Gastrocnemius medialis (tissue), 4 donors: Measurements from ENCODE around the gene CFC1. TPM values are rescaled to one million over a fixed set of nuclear protein-coding genes. Genes with fewer than 3 reads are reported as not detected.
"Not testable (repeated sequence)": the region's sequence is repeated elsewhere in the genome, so short reads cannot be mapped to it uniquely, and the experiment has no call there.

ENCODE experiments used
- ATAC-seq, 2 donors: fragments of 150-250 bp; one replicate each; pipeline ENCODE4 v1.9.1; 2016
- DNase-seq, 2 donors: peaks; one replicate each; pipeline ENCODE4 v3.0.0-alpha.2; 2019
- H3K27ac ChIP-seq, 4 donors: fragments of 200-600 bp; sonication (generic); 1 replicate in 1 of 4; 2 replicates in 3 of 4; pipeline ENCODE4 v1.5.1; 2016 to 2018; ENCODE audit warnings: mild to moderate bottlenecking in 2 of 4, moderate library complexity in 1 of 4
- H3K27me3 ChIP-seq, 3 donors: fragments of 200-600 bp; sonication (generic) in 2 of 3; 1 replicate in 1 of 3; 2 replicates in 2 of 3; pipeline versions ENCODE4 v1.5.1 to v1.6.0; 2016 to 2019; ENCODE audit warnings: mild to moderate bottlenecking in 1 of 3, moderate library complexity in 1 of 3
- H3K36me3 ChIP-seq, 2 donors: fragments of 200-600 bp; sonication (generic) in 1 of 2; one replicate each; pipeline ENCODE4 v1.5.1; 2017 to 2018
- H3K4me1 ChIP-seq, 2 donors: fragments of 200-600 bp; sonication (generic) in 1 of 2; one replicate each; pipeline ENCODE4 v1.5.1; 2016 to 2017; ENCODE audit warnings: mild to moderate bottlenecking in 2 of 2
- H3K4me3 ChIP-seq, 4 donors: fragments of 200-600 bp; sonication (generic) in 3 of 4; 1 replicate in 1 of 4; 2 replicates in 3 of 4; pipeline ENCODE4 v1.5.1; 2016 to 2019; ENCODE audit warnings: mild to moderate bottlenecking in 2 of 4
- H3K9me3 ChIP-seq, 3 donors: fragments of 200-600 bp; sonication (generic) in 2 of 3; 1 replicate in 1 of 3; 2 replicates in 2 of 3; pipeline ENCODE4 v1.5.1; 2016 to 2019
- in situ Hi-C, 4 donors: fragments of 200-750 bp; cut with MboI; loops; one replicate each; pipeline versions ENCODE4 v1.15.0 to v1.8.0; 2017; ENCODE audit warnings: low sequenced_read_pairs in 4 of 4
- intact Hi-C: fragments of 100-400 bp; cut with DNase I; formaldehyde crosslinking; loops from one replicate; pipeline ENCODE4 v1.15.1; 2023; ENCODE audit warnings: low total_unique reads
- total RNA-seq, 4 donors: library from RNA; depleted of rRNA; stranded (reverse); fragments of >200 nt; gene quantifications; one replicate each; pipeline versions ENCODE4 v1.1.0 to v1.2.3, GENCODE V29; 2016

Gene CFC1
- total RNA-seq, result not detected

DNA sequence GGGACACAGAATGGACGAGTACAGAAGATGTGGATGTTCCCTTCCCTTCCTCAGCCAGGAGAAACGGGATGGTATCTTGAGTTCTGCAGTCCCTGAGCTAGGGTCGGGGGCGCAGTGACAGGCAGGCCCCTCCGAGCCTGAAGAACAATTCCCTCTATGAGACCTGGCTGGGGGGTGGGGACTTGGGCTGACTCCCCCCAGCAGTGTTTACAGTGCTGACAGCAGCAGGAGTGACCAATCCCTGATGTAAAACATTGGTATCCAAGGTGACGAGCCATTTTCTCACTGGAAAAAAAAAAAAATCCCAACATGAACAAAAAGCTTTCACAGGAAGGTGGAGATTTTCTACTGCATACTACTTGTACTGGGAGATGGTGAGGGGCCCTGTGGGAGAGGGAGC, at the start of gene CFC1:
Gene CFC1, minus strand, starts transcription at position 183 of the 400 bp plus-strand sequence. CDS start 288 bp downstream, outside the sequence.
- in situ Hi-C loops, H3K4me3 ChIP-seq, H3K9me3 ChIP-seq, intact Hi-C loops, H3K27me3 ChIP-seq, H3K27ac ChIP-seq, H3K36me3 ChIP-seq, ATAC-seq, DNase-seq, H3K4me1 ChIP-seq: not testable (repeated sequence)

DNA sequence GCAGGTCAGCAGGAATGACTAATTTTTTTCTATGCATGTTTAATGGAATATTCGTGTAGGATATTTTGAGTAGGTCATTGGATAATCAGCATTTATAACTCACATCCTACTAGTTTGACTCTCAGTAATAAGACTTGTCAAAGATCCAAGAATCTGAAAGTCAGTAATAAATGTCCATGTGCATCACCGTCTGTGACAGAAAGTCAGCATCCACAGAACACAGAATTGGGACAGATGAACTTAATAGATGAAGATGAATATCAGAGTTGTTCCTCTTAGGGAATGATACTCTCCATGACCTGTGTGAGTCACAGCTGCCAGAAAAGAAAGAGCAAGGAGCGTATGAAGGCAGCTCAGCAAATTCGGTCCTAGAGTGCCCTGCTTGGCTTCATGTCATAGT, 42.3 kb upstream of the CFC1 start:
- H3K4me1 ChIP-seq, H3K4me3 ChIP-seq, H3K27ac ChIP-seq, H3K36me3 ChIP-seq, H3K27me3 ChIP-seq, ATAC-seq, DNase-seq, intact Hi-C loops, in situ Hi-C loops, H3K9me3 ChIP-seq: not testable (repeated sequence)

GRCh38 chr2:130638973-130639372, 39.6 kb upstream of the CFC1 start:
- H3K4me1 ChIP-seq, in situ Hi-C loops, DNase-seq, intact Hi-C loops, H3K9me3 ChIP-seq, H3K36me3 ChIP-seq, ATAC-seq, H3K27me3 ChIP-seq, H3K27ac ChIP-seq, H3K4me3 ChIP-seq: not testable (repeated sequence)

DNA sequence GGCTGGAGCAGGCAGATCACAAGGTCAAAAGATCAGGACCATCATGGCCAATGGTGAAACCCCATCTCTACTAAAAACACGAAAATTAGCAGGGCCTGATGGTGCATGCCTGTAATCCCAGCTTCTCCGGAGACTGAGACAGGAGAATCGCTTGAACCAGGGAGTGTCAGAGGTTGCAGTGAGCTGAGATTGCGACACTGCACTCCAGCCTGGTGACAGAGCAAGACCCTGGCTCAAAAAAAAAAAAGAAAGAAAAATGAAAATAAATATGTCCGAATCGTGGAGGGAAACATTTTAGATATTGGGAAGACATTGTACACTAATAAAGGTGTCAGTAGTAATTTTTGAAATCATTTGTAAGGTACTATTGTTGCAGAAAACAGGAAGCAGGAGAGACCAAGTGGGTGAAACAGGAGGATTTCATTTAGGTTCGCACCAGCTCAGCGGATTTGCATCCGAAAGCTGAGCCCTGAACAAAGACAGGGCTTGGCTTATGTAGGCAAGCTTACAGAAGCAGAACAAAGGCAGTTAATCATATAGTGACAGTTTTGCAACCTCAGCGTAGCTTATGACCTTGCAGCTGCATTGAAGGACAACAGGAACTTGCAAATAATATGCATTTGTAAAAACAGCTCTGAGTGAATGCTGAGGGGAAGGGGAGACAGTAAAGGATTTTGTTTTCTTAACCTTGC, 29.6 kb upstream of the CFC1 start:
- H3K4me1 ChIP-seq, H3K4me3 ChIP-seq, H3K36me3 ChIP-seq, in situ Hi-C loops, DNase-seq, ATAC-seq, intact Hi-C loops, H3K9me3 ChIP-seq, H3K27me3 ChIP-seq, H3K27ac ChIP-seq: not testable (repeated sequence)

DNA sequence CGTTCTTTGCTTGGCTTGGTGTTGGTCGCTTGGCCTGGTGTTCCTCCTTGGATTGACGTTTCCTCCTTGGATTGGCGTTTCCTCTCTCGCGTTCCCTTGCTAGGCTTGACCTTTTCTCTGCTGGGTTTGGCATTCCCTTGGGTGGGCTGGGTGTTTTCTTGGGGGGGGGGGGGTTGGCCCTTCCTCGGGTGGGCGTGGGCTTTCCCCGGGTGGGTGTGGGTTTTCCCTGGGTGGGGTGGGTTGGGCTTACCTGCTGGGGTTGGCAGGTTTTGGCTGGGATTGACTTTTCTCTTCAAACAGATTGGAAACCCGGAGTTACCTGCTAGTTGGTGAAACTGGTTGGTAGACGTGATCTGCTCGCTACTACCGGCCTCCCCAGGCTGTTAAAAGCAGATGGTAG, 11.8 kb upstream of the CFC1 start, which contains the start of gene POTEJ:
Gene POTEJ, plus strand, starts transcription at position 301 of the 400 bp plus-strand sequence. Its CDS starts 93 bp downstream, at position 394.
- intact Hi-C loops, H3K4me3 ChIP-seq, H3K36me3 ChIP-seq, DNase-seq, H3K27ac ChIP-seq, ATAC-seq, H3K9me3 ChIP-seq, in situ Hi-C loops, H3K27me3 ChIP-seq, H3K4me1 ChIP-seq: not testable (repeated sequence)

DNA sequence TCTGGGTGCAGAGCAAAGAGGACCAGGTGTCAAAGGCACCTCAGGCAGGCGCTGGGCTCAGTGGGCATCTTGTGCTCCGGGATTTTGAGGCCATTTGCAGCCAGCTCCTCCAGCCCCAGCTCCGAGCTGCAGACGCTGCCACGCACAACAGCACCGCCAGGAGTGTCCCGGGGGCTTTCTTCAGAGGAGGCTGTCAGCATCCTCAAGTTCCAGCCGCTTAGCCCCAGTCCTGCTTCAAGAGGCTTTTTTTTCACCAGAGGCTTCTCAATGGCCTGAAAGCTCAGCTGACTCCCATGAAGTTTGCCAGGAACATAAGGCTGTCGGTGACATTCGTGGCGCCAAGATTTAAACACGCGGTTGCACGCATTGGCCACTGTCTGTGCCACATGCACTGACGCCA, 11.1 kb upstream of the CFC1 start:
- ATAC-seq, H3K4me1 ChIP-seq, intact Hi-C loops, H3K36me3 ChIP-seq, H3K4me3 ChIP-seq, H3K9me3 ChIP-seq, DNase-seq, H3K27me3 ChIP-seq, H3K27ac ChIP-seq, in situ Hi-C loops: not testable (repeated sequence)

DNA sequence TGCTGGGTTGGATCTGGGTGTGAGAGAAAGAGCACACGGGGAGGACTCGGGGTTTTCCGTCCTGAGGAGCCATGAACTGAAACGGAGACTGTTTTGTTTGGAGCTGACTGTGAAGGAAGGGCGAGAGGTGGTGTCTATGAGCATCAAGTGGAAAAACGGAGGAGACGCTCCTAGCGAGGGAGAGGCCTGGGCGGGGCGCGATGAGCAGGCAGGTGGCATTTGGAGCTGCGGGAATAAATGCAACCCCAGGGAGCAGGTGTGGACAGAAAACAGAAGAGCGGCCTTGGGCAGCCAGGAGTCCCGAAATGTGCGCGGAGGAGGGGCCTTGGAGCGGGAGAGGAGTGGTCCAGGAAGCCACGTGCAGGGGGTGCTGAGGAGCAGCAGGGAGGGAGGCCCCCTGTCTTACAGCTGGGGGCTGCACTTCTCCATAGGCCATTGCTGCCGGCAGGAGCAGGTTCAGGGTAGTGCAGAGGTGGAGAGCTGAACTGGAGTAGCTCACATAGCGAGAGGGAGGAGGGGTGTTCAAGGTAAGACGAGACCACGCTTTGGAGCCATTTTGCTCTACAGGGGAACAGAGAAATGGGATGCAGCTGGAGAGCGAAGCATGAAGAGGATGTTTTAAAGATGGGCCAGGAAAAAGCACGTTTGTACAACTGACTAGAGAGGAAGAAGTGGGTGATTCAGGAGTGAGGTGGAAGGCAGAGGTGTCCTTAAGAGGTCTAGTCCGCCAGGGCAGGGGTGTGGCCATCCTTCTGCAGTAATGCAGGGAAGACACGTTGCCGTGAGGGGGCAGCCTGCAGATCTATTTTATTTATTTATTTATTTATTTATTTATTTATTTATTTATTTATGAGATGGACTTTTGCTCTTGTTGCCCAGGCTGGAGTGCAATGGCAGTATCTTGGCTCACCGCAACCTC, 9.9 kb upstream of the CFC1 start:
- H3K36me3 ChIP-seq, H3K9me3 ChIP-seq, DNase-seq, H3K4me3 ChIP-seq, intact Hi-C loops, H3K4me1 ChIP-seq, H3K27ac ChIP-seq, in situ Hi-C loops, ATAC-seq, H3K27me3 ChIP-seq: not testable (repeated sequence)

- H3K9me3 ChIP-seq, in situ Hi-C loops, H3K36me3 ChIP-seq, DNase-seq, H3K27me3 ChIP-seq, H3K27ac ChIP-seq, intact Hi-C loops, H3K4me1 ChIP-seq, ATAC-seq, H3K4me3 ChIP-seq: not testable (repeated sequence)
Observed at GRCh38 chr2:130608276-130609001, 9.1 kb upstream of the CFC1 start.

- H3K4me3 ChIP-seq, DNase-seq, H3K27me3 ChIP-seq, H3K27ac ChIP-seq, H3K36me3 ChIP-seq, ATAC-seq, H3K4me1 ChIP-seq, in situ Hi-C loops, H3K9me3 ChIP-seq, intact Hi-C loops: not testable (repeated sequence)
Observed at GRCh38 chr2:130601648-130602302, 2.4 kb upstream of the CFC1 start.

GRCh38 chr2:130599926-130600325, 551 bp upstream of the CFC1 start:
- in situ Hi-C loops, H3K27me3 ChIP-seq, DNase-seq: not testable (repeated sequence)

DNA sequence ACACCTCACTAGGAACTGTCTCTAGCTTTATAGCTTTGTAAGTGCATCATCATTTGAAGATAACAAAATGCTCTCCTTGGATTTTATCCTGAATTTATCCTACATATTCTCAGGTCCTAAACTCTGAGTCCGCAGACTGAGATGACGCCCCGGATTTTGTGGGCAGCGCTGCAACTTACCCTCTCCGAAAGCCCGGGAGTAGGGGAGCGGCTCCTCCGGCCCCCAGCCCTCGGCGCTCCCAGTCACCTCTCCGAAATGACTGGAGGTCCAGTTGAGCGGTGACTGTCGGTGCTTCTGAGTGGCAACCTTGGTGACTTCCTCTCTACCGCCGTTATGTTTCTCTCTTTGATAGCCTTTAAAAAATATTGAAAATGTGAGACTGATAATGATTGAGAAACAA, 912 bp downstream of the CFC1 start:
- intact Hi-C loops, H3K9me3 ChIP-seq, H3K27me3 ChIP-seq, H3K4me3 ChIP-seq, H3K27ac ChIP-seq, H3K4me1 ChIP-seq, H3K36me3 ChIP-seq, DNase-seq, ATAC-seq, in situ Hi-C loops: not testable (repeated sequence)

More at GRCh38 chr2:130599926-130600325, 551 bp upstream of the CFC1 start:
- ATAC-seq, H3K36me3 ChIP-seq, intact Hi-C loops, H3K4me1 ChIP-seq, H3K4me3 ChIP-seq, H3K9me3 ChIP-seq, H3K27ac ChIP-seq: not testable (repeated sequence)
